Prostate gland (tissue), 2 donors: ENCODE data around the gene THPO. TPM values are rescaled to one million over a fixed set of nuclear protein-coding genes. Genes with fewer than 3 reads are reported as not detected.

Experiments
- DNase-seq: peaks from one replicate; pipeline ENCODE4 v3.0.0-alpha.2; 2019; ENCODE audit warnings: low spot score
- H3K27ac ChIP-seq, 2 donors: fragments of 200-600 bp; sonication (generic); 2 replicates each; pipeline ENCODE4 v1.5.1; 2017 to 2019
- H3K27me3 ChIP-seq: fragments of 200-600 bp; sonication (generic); replicated peaks from 2 replicates; pipeline ENCODE4 v1.5.1; 2019; ENCODE audit not compliant: insufficient read depth
- H3K36me3 ChIP-seq, 2 donors: fragments of 200-600 bp; sonication (generic); 1 replicate in 1 of 2; 2 replicates in 1 of 2; pipeline versions ENCODE4 v1.5.1 to v1.8.1; 2017 to 2019
- H3K4me1 ChIP-seq: fragments of 200-600 bp; sonication (generic); replicated peaks from 2 replicates; pipeline ENCODE4 v1.5.1; 2019
- H3K4me3 ChIP-seq, 2 donors: fragments of 200-600 bp; sonication (generic); 2 replicates each; pipeline ENCODE4 v1.5.1; 2017 to 2019
- H3K9me3 ChIP-seq: fragments of 200-600 bp; sonication (generic); 2 replicates; pipeline ENCODE4 v1.5.1; 2017
- POLR2A ChIP-seq: fragments of 450-650 bp; IDR thresholded peaks from one replicate; pipeline ENCODE4 v1.6.1; 2016; ENCODE audit warnings: antibody characterized with exemption, mild to moderate bottlenecking
- POLR2AphosphoS5 ChIP-seq: sonication (generic); formaldehyde crosslinking; IDR thresholded peaks from one replicate; pipeline ENCODE4 v1.6.1; 2017; ENCODE audit warnings: antibody characterized with exemption
- WGBS: methylation state at CpG from one replicate; pipeline ENCODE4 v1.1.5; 2018; 5-methylcytosine and 5-hydroxymethylcytosine counted together
- intact Hi-C: fragments of 100-400 bp; cut with DNase I; formaldehyde crosslinking; loops from one replicate; pipeline ENCODE4 v1.14.2; 2022
- total RNA-seq, 2 donors: library from RNA; depleted of rRNA; stranded (reverse); fragments of >200 nt; gene quantifications; one replicate each; pipeline ENCODE4 v1.1.0, GENCODE V29; 2016
- TF ChIP-seq, protein P1 (sequence below), 4 experiments: fragments of 200-600 bp in 2 of 4; fragments of 450-650 bp in 2 of 4; sonication (generic) in 2 of 4; IDR thresholded peaks; 1 replicate in 3 of 4; 2 replicates in 1 of 4; pipeline ENCODE4 v1.5.1; 2016 to 2019; ENCODE audit warnings: antibody characterized with exemption in 4 of 4, mild to moderate bottlenecking in 2 of 4, moderate library complexity in 2 of 4

The THPO gene
- total RNA-seq, 2 donors from 2014 or later, result not detected

DNA sequence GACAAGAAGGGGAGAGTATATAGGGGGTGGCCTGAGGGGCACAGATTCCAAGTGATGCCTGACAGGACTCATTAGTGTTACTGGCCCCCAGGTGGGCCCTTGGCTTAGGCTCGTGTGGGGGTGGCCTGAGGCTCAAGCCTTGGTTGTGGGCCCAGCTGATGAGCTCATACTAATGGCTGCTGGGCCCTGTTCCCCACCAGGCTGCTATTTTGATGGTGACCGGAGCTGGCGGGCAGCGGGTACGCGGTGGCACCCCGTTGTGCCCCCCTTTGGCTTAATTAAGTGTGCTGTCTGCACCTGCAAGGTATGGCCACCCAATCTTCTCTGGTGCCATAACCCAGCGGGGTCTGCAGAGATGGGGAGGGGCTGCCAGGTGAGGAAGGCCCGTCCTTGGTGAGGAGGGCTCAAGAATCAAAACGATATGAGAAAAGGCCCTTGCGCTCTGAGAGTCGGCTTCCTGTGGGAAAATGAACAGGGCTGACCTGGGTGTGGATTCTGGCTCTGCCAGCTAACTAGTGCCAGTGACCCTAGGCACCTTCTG is 9.2 kb upstream of the THPO start:
- Histone ChIP-seq H3K4me3 (no peak overlapping the region), H3K36me3 (no peaks in the 10 kb centered on the region), H3K9me3 (no peaks in the 10 kb centered on the region), H3K4me1 (no peaks in the 10 kb centered on the region), H3K27ac (no peak overlapping the region), H3K27me3 (no peaks in the 10 kb centered on the region)
- no peak for DNase-seq
- intact Hi-C loops, result no loop called here
- 92% methylated on average over 12 of the region's 12 CpGs for WGBS
- no peak for TF ChIP-seq POLR2A

DNA sequence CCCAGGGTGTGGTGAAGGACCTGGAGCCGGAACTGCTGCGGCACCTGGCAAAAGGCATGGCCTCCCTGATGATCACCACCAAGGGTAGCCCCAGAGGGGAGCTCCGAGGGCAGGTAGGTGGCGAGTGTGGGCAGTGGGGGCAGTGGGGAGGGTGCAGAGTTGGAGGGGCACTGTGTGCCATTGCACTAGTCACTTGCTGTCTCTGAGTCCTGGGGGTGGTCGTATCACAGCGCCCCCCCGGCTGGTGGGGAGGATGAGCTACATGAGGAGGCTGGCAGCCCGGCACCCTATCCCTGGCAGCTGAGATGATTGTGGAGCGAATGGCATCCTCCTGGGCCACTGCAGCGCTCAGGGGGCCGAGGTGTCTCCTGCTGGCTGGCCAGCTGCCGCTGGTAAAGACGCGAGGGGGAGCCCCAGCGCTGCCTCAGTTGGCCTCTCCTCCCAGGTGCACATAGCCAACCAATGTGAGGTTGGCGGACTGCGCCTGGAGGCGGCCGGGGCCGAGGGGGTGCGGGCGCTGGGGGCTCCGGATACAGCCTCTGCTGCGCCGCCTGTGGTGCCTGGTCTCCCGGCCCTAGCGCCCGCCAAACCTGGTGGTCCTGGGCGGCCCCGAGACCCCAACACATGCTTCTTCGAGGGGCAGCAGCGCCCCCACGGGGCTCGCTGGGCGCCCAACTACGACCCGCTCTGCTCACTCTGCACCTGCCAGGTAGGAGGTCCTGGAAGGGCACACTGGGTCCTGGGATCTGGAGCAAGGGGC is 8.2 kb upstream of the THPO start:
- 71% methylated on average over 10 of the region's 37 CpGs for WGBS
- TF ChIP-seq POLR2A (no peak), POLR2AphosphoS5 (no peak)
- TF ChIP-seq, protein P1, sequence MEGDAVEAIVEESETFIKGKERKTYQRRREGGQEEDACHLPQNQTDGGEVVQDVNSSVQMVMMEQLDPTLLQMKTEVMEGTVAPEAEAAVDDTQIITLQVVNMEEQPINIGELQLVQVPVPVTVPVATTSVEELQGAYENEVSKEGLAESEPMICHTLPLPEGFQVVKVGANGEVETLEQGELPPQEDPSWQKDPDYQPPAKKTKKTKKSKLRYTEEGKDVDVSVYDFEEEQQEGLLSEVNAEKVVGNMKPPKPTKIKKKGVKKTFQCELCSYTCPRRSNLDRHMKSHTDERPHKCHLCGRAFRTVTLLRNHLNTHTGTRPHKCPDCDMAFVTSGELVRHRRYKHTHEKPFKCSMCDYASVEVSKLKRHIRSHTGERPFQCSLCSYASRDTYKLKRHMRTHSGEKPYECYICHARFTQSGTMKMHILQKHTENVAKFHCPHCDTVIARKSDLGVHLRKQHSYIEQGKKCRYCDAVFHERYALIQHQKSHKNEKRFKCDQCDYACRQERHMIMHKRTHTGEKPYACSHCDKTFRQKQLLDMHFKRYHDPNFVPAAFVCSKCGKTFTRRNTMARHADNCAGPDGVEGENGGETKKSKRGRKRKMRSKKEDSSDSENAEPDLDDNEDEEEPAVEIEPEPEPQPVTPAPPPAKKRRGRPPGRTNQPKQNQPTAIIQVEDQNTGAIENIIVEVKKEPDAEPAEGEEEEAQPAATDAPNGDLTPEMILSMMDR (IDR thresholded peaks at IDR 0.05), result no peak
- no peaks in the 10 kb centered on the region for H3K4me1 ChIP-seq
- no peak overlapping the region for H3K4me3 ChIP-seq
- no peak overlapping the region for H3K27ac ChIP-seq
- H3K27me3 ChIP-seq, result no peaks in the 10 kb centered on the region
- no peaks in the 10 kb centered on the region for H3K36me3 ChIP-seq
- no peaks in the 10 kb centered on the region for H3K9me3 ChIP-seq
- no peak for DNase-seq
- intact Hi-C loops, result no loop called here

DNA sequence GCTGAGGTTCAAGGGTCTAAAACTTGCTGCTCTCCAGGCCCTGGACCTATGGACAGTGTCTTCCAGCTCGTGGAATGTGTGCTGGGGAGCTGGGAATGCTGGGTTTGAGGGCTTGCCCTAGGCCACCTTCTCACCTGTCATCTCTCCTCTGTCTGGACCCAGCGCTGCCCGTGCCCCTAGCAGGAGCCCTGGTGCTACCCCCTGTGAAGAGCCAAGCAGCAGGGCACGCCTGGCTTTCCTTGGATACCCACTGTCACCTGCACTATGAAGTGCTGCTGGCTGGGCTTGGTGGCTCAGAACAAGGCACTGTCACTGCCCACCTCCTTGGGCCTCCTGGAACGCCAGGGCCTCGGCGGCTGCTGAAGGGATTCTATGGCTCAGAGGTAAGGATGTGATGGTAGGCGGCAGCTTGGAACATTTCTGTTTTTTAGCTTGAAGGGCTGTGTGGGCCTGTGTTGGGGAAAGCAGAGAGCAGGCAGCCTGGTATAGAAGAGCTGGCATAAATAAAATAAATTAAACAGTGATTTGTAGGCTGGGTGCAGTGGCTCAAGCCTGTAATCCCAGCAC is 6.9 kb upstream of the THPO start:
- no peaks in the 10 kb centered on the region for H3K4me1 ChIP-seq
- H3K36me3 ChIP-seq, result no peaks in the 10 kb centered on the region
- 97% methylated on average over 8 of the region's 8 CpGs for WGBS
- DNase-seq, result no peak
- TF ChIP-seq POLR2AphosphoS5 (no peak), POLR2A (no peak)
- TF ChIP-seq, protein P1 (IDR thresholded peaks at IDR 0.05), result no peak
- H3K4me3 ChIP-seq, result no peak overlapping the region
- H3K27me3 ChIP-seq, result no peaks in the 10 kb centered on the region
- H3K27ac ChIP-seq, result no peak overlapping the region
- H3K9me3 ChIP-seq, result no peaks in the 10 kb centered on the region
- intact Hi-C loops, result no loop called here

GRCh38 chr3:184384342-184384741 is 6.3 kb upstream of the THPO start:
- Histone ChIP-seq H3K9me3 (no peaks in the 10 kb centered on the region), H3K27ac (no peak overlapping the region), H3K36me3 (no peaks in the 10 kb centered on the region), H3K4me3 (no peak overlapping the region), H3K27me3 (no peaks in the 10 kb centered on the region), H3K4me1 (no peaks in the 10 kb centered on the region)
- intact Hi-C loops, result no loop called here
- 89% methylated on average over 9 of the region's 9 CpGs for WGBS
- DNase-seq, result no peak
- TF ChIP-seq, protein P1 (IDR thresholded peaks at IDR 0.05), result no peak
- TF ChIP-seq POLR2A (no peak), POLR2AphosphoS5 (no peak)

DNA sequence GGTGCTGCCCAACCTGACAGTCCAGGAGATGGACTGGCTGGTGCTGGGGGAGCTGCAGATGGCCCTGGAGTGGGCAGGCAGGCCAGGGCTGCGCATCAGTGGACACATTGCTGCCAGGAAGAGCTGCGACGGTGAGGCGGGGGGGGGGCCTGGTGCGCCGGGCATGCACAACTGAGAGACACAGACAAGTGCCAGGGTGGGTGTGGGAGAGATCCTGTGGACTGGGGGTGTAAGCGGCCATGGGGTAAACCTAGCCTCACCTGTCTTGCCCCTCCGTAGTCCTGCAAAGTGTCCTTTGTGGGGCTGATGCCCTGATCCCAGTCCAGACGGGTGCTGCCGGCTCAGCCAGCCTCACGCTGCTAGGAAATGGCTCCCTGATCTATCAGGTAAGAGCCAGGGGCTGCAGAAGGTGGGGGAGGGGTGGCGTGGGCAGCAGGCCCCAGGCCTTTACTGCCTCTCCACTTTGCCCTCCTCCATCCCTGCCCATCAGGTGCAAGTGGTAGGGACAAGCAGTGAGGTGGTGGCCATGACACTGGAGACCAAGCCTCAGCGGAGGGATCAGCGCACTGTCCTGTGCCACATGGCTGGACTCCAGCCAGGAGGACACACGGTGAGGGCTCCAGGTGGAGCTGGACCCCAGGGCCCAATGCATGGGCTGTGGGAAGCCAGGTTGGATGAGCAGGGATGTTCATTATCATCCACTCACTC is 5.2 kb upstream of the THPO start:
- no peak for DNase-seq
- no peak for TF ChIP-seq POLR2AphosphoS5
- TF ChIP-seq, protein P1 (IDR thresholded peaks at IDR 0.05), result no peak
- H3K9me3 ChIP-seq, result no peaks in the 10 kb centered on the region
- no peak overlapping the region for H3K27ac ChIP-seq
- H3K4me3 ChIP-seq, result no peak overlapping the region
- H3K27me3 ChIP-seq, result no peaks in the 10 kb centered on the region
- intact Hi-C loops, result no loop called here
- H3K36me3 ChIP-seq, result no peaks in the 10 kb centered on the region
- 96% methylated on average over 15 of the region's 15 CpGs for WGBS
- no peaks in the 10 kb centered on the region for H3K4me1 ChIP-seq
